Activated CD4-positive, alpha-beta T cell treated with anti-CD3 and anti-CD28 coated beads, Interleukin-2, amount 10 ng/mL, durations not matched to agents 24 days and 14 days (primary cell): ENCODE results near the gene HS6ST2. TPM values are rescaled to one million over a fixed set of nuclear protein-coding genes. Genes with fewer than 3 reads are reported as not detected.

Experiments
- DNase-seq: peaks from one replicate; pipeline ENCODE4 v3.0.0; 2022
- H3K27ac Mint-ChIP-seq: one replicate; pipeline ENCODE4 v1.8.0; 2022; ENCODE audit warnings: mild to moderate bottlenecking, mixed read lengths
- H3K27me3 Mint-ChIP-seq: one replicate; pipeline ENCODE4 v1.8.0; 2022; ENCODE audit warnings: mixed read lengths
- H3K36me3 Mint-ChIP-seq: one replicate; pipeline ENCODE4 v1.8.0; 2022; ENCODE audit warnings: low read depth, mild to moderate bottlenecking, mixed read lengths
- H3K4me1 Mint-ChIP-seq: one replicate; pipeline ENCODE4 v1.8.0; 2021; ENCODE audit warnings: mixed read lengths
- H3K4me3 Mint-ChIP-seq: one replicate; pipeline ENCODE4 v1.8.0; 2022; ENCODE audit warnings: mild to moderate bottlenecking, moderate library complexity, mixed read lengths
- H3K9me3 Mint-ChIP-seq: one replicate; pipeline ENCODE4 v1.8.0; 2021; ENCODE audit warnings: mixed read lengths
- intact Hi-C: fragments of 100-400 bp; cut with micrococcal nuclease; formaldehyde crosslinking; loops from one replicate; pipeline ENCODE4 v1.15.1; 2023
- total RNA-seq: library from RNA; stranded (reverse); gene quantifications from 2 replicates; pipeline ENCODE4 v1.2.3, GENCODE V29; 2022

The HS6ST2 gene
- total RNA-seq, 1 donor from 2014 or later: 1.2 TPM

DNA sequence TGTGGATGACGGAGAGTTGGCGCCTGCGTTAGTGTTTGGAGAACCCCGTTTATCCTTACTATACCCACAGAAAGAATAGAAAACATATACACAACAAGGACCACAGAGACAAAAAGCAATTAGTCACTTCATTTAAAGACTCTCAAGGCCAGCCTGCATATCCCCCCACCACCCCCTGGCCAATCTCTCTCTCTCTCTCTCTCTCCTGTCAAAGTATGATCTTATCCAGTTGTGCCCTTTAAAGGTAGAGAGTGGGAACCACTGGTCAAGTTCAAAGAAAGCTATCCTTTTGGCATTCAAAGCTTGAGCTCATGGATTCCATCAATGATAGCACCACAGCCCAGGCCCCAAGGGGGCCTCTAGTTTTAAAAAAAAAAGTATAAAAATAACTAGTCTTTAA lies 289.3 kb downstream of the HS6ST2 start:
- Mint-ChIP-seq H3K27ac (no peak overlapping the region), H3K27me3 (peaks cover 5% of the 10 kb centered on the region), H3K4me3 (no peak overlapping the region), H3K36me3 (no peaks in the 10 kb centered on the region), H3K9me3 (no peaks in the 10 kb centered on the region), H3K4me1 (no peaks in the 10 kb centered on the region)
- no peak for DNase-seq
- intact Hi-C loops: no loop called here

DNA sequence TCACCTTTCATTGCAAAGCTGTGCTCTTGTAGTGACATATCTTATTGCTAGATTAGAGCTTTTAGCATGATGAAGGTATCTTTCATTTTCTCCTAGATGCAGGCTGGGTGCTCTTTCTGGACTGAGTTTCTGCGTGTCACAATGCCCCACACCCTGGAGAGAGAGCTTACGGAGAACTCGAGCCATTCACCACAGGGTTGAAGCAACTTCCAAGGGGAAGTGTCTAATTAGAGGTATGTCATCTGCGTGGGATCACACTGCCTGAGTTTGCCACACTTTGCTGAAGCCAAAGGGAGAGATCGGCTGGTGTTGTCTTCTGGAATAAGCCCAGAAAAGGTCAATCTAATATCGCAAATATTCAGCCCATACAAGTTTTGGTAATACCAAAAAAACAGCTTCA lies 290.3 kb downstream of the HS6ST2 start:
- Mint-ChIP-seq H3K4me3 (no peak overlapping the region), H3K27ac (no peak overlapping the region), H3K27me3 (peaks cover 5% of the 10 kb centered on the region), H3K36me3 (no peaks in the 10 kb centered on the region), H3K9me3 (no peaks in the 10 kb centered on the region), H3K4me1 (no peaks in the 10 kb centered on the region)
- DNase-seq: no peak
- intact Hi-C loops: no loop called here

DNA sequence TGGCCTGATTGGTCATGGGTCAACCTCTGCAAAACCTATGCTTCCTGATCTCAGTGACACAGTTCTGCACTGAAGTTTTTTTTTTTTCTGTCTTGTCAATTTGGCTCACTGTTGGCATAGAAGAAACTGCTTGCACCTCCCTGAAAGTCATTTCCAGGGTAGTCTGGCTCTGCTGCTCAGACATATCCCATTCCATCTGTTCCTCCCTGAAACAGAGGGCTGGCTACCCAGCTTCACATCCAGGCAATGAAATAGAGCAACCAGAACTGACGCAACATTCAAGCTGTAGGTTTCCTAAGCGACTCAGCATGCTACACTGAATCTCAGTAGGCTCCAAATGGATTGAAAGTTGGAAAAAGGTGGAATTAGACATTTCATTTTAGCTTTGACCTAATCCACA lies 292.8 kb downstream of the HS6ST2 start:
- no peak overlapping the region for H3K27ac Mint-ChIP-seq
- H3K9me3 Mint-ChIP-seq: no peaks in the 10 kb centered on the region
- H3K27me3 Mint-ChIP-seq: peaks cover 5% of the 10 kb centered on the region
- intact Hi-C loops: no loop called here
- H3K36me3 Mint-ChIP-seq: no peaks in the 10 kb centered on the region
- H3K4me1 Mint-ChIP-seq: no peaks in the 10 kb centered on the region
- DNase-seq: no peak
- H3K4me3 Mint-ChIP-seq: no peak overlapping the region

DNA sequence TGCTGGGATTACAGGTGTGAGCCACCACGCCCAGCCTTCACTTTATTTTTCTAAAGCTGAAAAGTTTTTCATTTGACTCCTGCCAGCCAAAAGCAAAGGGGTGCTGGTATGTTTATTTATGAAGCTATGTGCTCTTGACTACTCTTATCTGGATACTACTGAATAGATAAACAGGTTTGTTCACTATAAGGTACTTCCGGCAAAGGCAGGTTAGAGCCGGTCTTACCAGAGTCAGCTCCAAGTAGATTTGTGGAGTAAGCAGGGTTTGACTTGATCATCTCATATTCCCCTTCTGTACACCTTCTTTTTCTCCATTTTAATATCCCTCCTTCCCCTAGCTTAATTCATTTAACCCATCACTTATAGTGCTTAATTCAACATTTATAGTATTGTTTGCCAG lies 294.2 kb downstream of the HS6ST2 start:
- Mint-ChIP-seq H3K27me3 (peaks cover 5% of the 10 kb centered on the region), H3K4me3 (no peak overlapping the region), H3K27ac (no peak overlapping the region), H3K4me1 (no peaks in the 10 kb centered on the region), H3K9me3 (no peaks in the 10 kb centered on the region), H3K36me3 (no peaks in the 10 kb centered on the region)
- no peak for DNase-seq
- intact Hi-C loops: no loop called here

DNA sequence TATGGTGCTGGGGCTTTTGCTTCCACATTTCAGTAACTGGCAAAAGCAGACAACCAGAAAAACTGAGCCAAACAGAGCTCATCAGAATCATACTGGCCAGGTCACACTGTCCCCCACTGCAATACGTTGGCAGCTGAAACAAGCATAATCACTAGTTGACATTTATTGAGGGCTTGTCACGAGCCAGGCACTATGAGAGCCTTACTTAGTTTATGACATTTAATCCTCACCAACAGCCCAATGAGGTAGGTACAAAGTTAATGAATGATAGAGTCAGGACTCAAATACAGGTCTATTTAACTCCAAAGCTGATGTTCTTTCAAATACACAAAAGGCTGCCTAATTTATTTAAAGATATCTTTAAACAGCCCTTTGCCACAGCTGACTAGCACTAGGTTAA lies 295.6 kb downstream of the HS6ST2 start:
- Mint-ChIP-seq H3K4me1 (no peaks in the 10 kb centered on the region), H3K4me3 (no peak overlapping the region), H3K36me3 (no peaks in the 10 kb centered on the region), H3K27me3 (no peaks in the 10 kb centered on the region), H3K27ac (no peak overlapping the region), H3K9me3 (no peaks in the 10 kb centered on the region)
- DNase-seq: no peak
- intact Hi-C loops: no loop called here

DNA sequence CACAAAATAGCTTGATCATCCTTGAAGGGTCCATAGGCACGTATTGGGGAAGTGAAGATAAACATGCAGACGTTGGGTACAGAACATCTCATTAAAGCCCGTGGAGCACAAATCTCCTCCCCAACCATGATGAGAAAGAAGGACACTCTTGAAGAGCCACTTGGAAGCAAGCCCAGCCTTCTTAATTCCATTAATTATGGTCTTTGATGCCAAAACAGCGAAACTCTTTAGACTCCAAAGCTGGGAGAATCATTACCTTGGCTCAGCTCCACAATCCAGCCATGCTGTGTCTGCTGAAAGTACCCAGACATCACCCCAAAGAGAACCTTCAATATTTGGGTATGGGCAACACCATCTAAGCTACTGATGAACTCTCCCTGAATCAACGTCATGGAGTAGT lies 300.6 kb downstream of the HS6ST2 start:
- H3K27me3 Mint-ChIP-seq: no peaks in the 10 kb centered on the region
- no peaks in the 10 kb centered on the region for H3K4me1 Mint-ChIP-seq
- no peaks in the 10 kb centered on the region for H3K9me3 Mint-ChIP-seq
- intact Hi-C loops: no loop called here
- DNase-seq: no peak
- no peak overlapping the region for H3K4me3 Mint-ChIP-seq
- H3K36me3 Mint-ChIP-seq: no peaks in the 10 kb centered on the region
- no peak overlapping the region for H3K27ac Mint-ChIP-seq

DNA sequence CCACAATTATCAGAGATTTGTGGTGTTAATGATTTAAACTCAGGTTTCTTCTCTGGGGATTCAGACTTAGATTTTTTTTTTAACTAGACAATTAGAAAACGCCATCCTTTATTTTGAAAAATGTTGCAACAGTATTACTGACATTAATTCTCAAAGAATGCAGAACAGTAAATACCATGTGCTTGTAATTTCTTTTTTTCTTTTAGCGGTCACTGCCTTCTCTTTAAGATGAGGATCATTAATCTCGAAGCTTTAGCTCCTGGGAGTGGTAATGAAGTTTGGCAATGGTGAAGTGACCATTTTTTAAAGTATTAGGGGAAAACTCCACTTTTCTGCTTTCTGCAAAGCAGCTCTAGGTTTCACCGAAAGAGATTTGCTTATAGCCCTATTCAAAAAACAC lies 305.6 kb downstream of the HS6ST2 start:
- no peaks in the 10 kb centered on the region for H3K27me3 Mint-ChIP-seq
- intact Hi-C loops: no loop called here
- H3K27ac Mint-ChIP-seq: no peak overlapping the region
- no peaks in the 10 kb centered on the region for H3K36me3 Mint-ChIP-seq
- H3K9me3 Mint-ChIP-seq: no peaks in the 10 kb centered on the region
- H3K4me1 Mint-ChIP-seq: no peaks in the 10 kb centered on the region
- no peak overlapping the region for H3K4me3 Mint-ChIP-seq
- DNase-seq: no peak

DNA sequence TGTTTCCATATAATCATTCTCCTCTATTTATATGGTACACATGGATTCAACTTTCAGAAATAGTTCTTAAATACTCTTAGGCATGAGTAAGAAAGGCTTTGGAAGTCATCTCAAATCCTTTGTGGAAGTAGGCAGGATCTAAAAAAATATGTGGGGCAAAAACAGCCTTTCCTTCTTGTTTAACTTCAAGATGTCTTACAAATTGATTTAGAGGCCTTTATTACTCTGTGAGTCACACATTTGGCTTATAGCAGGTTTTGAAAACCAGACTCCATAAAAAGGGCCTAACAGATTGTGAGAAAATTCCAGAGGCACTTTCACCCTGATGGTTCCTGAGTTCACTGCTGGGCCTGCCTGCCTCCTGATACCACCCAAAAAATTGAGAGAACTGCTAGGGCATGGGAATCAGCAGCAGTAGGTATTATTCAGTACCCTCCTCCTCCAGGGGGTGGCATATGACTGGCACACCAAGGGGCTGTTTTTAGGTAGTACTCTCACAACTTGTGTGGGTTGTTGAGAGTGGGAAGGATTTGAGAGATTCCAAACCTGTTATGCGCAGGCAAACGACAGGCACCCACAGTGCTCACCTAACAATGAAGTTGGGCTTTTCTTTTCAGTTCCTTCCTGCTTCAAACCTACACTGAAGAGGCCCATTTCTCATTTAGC lies 306.9 kb downstream of the HS6ST2 start:
- Mint-ChIP-seq H3K27me3 (no peaks in the 10 kb centered on the region), H3K4me3 (no peak overlapping the region), H3K27ac (no peak overlapping the region), H3K36me3 (no peaks in the 10 kb centered on the region), H3K4me1 (no peaks in the 10 kb centered on the region), H3K9me3 (no peaks in the 10 kb centered on the region)
- intact Hi-C loops: no loop called here
- no peak for DNase-seq

DNA sequence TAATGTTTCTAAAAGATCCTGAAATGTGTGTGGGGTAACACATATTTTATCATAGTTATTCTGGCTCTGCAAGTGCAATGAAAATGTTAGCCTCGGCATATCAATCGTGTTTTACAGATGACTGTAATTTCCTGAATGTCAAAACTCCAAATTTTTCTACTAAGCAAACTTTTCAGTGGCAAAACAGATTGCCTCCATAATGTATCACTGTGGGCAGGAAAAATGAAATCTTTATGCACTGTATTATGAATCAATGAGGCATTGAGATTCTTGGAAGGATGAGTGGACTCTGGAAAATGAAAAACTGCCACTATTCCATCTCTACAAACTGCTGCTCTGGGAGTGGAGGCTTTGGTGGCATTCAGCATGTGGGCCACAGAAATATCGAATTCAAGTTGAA lies 309.5 kb downstream of the HS6ST2 start:
- Mint-ChIP-seq H3K27ac (no peak overlapping the region), H3K4me3 (no peak overlapping the region), H3K36me3 (no peaks in the 10 kb centered on the region), H3K27me3 (no peaks in the 10 kb centered on the region), H3K9me3 (no peaks in the 10 kb centered on the region), H3K4me1 (no peaks in the 10 kb centered on the region)
- DNase-seq: no peak
- intact Hi-C loops: no loop called here

DNA sequence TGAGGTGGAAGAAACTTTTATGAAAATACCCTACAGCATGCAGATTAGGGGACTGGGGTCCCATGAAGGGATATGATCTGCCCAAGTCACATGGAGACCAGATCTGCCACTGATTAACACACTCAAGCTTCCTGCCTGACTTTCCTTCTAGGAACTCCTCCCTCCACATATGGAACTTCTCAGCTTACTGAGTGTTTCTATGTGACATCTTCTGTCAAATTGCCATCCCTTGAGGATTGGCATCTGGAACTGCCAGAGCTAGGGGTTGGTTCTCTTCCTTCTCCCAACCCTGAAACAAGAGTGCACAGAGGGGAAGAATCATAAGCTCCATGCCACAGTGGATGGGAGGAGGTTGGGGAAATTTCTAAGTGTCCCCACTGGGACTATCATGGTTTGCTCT lies 319.0 kb downstream of the HS6ST2 start:
- Mint-ChIP-seq H3K4me3 (no peak overlapping the region), H3K4me1 (no peaks in the 10 kb centered on the region), H3K9me3 (no peaks in the 10 kb centered on the region), H3K27ac (no peak overlapping the region), H3K27me3 (peaks cover 6% of the 10 kb centered on the region), H3K36me3 (no peaks in the 10 kb centered on the region)
- intact Hi-C loops: no loop called here
- DNase-seq: no peak

DNA sequence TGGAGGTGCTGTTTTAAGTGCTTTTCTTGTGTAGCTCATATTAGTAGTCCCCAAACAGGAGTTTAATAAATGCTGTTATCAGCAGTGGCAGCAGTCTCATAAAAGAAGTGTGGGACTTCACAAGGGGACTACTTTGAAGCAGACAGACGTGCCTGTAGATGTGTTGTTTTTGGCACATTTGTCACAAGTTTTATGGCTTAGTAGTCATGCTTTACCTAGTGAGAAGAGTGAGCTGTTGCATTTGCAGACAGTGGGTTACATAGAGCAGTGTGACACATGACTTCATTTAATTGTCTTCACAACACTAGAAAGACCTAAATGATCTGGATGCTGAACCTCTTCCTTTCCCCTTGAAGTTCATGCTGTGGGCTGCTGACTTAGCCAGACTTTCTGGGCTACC lies 320.1 kb downstream of the HS6ST2 start:
- H3K27ac Mint-ChIP-seq: no peak overlapping the region
- H3K4me3 Mint-ChIP-seq: no peak overlapping the region
- no peaks in the 10 kb centered on the region for H3K36me3 Mint-ChIP-seq
- peaks cover 6% of the 10 kb centered on the region for H3K27me3 Mint-ChIP-seq
- no peaks in the 10 kb centered on the region for H3K9me3 Mint-ChIP-seq
- intact Hi-C loops: no loop called here
- no peaks in the 10 kb centered on the region for H3K4me1 Mint-ChIP-seq
- DNase-seq: no peak

DNA sequence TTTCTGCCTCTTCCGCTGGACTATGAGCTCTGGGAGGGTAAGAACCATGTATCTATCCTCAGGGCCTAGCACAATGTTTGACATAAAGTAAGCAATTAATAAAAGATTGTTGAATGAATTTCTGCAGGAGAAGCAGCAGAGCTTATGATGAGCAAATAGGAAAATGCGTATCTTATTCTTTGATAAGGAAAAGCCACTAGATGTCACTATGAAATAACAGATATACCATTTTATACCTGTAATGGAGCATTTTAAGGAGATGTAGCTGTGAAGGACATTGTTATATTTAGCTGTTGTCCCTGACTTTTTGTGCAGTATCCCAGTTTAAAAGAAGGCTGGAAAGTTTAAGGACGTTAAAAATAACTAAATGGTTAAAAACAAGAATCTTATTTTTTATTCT lies 322.3 kb downstream of the HS6ST2 start:
- Mint-ChIP-seq H3K27ac (no peak overlapping the region), H3K4me3 (no peak overlapping the region), H3K9me3 (no peaks in the 10 kb centered on the region), H3K27me3 (peaks cover 6% of the 10 kb centered on the region), H3K4me1 (no peaks in the 10 kb centered on the region), H3K36me3 (no peaks in the 10 kb centered on the region)
- no peak for DNase-seq
- intact Hi-C loops: no loop called here

DNA sequence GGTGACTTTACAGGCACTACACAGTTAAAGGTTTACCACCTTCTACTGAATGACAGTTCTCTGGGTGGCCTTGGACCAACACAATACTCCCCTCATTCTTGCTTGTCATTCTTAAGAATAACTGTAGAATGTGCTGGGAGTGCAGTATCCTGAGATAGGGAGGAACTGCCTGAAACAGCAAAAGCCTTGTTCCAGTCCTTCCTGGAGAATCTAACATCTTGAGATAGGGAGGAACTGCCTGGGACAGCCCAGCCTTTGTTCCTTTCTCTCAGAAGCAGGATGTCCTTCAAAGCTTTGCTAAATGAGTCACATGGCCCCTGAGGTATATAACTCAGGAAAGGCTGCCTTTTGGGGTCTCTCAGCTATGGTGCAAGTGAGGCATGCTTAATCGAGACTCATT lies 323.9 kb downstream of the HS6ST2 start:
- H3K4me1 Mint-ChIP-seq: no peaks in the 10 kb centered on the region
- no peaks in the 10 kb centered on the region for H3K9me3 Mint-ChIP-seq
- H3K27ac Mint-ChIP-seq: no peak overlapping the region
- intact Hi-C loops: loop anchor here (5.0 kb wide), 1 partner anchor 407 kb away; no protein-coding TSS in a partner anchor
- no peak for DNase-seq
- peaks cover 5% of the 10 kb centered on the region for H3K27me3 Mint-ChIP-seq
- H3K4me3 Mint-ChIP-seq: no peak overlapping the region
- H3K36me3 Mint-ChIP-seq: no peaks in the 10 kb centered on the region

DNA sequence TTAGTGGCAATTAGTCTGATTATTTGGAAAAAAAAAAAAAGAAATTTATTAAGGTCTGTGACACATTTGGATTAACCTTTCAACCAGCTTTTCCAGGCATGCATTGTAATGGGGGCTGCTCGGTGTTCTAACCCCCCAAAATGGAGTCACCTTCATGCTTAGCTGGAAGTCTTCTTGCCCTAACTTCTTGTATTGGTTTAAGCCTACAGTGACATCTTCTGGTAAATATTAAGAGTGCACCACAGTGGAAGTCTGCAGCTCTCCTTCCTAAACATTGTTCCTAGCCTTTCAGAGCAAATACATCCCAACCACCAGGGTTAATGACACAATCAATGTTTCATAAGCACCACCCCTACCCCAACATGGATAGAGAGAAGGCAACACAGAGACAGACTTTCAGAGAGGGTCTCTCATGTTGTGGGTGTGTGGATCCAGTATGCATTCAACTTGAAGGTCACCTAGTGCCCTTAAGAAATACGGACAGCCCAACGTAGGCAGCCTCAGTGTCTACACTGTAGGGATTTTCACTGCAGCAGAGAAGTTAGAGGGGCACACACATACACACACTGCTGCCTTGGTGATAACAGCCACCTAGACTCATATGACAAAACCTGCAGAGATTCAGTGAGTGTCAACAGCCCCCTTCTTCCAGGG lies 326.7 kb downstream of the HS6ST2 start:
- no peak overlapping the region for H3K4me3 Mint-ChIP-seq
- no peaks in the 10 kb centered on the region for H3K36me3 Mint-ChIP-seq
- no peaks in the 10 kb centered on the region for H3K27me3 Mint-ChIP-seq
- DNase-seq: peak; percentile 54
- H3K27ac Mint-ChIP-seq: no peak overlapping the region
- no peaks in the 10 kb centered on the region for H3K9me3 Mint-ChIP-seq
- H3K4me1 Mint-ChIP-seq: no peaks in the 10 kb centered on the region
- intact Hi-C loops: loop anchor here (2.0 to 5.0 kb wide), 2 partner anchors 339 to 404 kb away; no protein-coding TSS in a partner anchor

DNA sequence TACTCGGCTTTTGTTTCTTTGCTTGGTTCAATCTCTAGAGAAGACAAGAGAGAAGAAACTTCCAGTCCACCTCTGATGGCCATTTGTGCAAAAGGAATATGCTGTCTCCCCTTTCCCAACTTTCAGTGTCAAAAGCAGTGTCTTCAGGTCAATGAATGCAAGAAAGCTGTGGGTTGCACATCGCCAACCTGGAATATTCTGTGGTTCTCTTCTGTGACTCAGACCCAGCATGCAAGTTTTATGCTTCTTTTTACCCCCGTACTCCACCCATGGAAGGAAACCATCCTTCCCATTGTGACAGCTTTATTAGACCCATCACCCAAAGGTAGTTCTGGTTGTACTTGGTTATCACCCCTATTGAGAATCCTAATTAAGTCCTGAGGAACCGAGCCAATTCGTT lies 334.0 kb downstream of the HS6ST2 start:
- no peak overlapping the region for H3K27ac Mint-ChIP-seq
- no peaks in the 10 kb centered on the region for H3K36me3 Mint-ChIP-seq
- peaks cover 5% of the 10 kb centered on the region for H3K4me1 Mint-ChIP-seq
- intact Hi-C loops: loop anchor here (5.0 kb wide), 3 partner anchors 142 to 797 kb away; partner anchors contain the start of gene RAP2C
- H3K4me3 Mint-ChIP-seq: no peak overlapping the region
- H3K27me3 Mint-ChIP-seq: no peaks in the 10 kb centered on the region
- H3K9me3 Mint-ChIP-seq: no peaks in the 10 kb centered on the region
- no peak for DNase-seq
